HTERT RPE-1 (cell line): Measurements from ENCODE around the gene FANCI.

Experiments
- in situ Hi-C: fragments of 300-500 bp; cut with MboI; formaldehyde crosslinking; loops from 4 replicates; pipeline ENCODE4 v1.14.3; 2020; ENCODE audit warnings: low sequenced_read_pairs

Gene FANCI

DNA sequence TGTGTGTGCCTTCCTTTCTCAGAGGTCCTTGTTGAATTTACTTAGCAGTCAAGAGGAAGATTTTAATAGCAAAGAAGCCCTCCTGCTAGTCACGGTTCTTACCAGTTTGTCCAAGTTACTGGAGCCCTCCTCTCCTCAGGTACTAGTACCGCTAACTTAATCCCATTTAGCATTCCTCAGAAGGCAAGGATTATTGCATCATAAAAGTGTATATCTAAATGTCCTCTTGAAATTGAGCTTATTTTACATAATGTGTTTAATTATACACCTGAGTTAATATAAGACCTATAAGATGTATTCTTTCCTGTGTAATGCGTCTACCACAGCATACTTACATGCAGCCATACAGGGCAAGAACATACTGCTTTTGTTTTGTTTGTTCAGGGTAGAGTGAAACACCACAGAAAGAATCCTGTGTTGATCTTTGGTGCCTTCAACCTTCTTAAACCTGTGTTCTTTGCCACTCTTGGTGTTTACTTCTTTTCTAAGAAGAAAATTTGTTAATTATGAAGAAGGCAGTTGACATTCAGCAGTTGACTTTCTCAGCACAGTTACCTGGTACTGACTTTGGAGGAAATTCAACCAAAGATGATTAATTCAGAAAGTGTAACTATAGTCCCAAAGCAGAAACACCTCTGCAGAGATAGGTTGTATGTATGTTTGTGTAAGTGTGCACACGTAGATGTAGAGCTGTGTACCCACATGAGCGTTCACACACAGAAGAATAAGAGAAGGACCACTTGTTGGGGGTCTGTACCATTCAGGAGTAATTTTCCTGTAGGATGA is 57.7 kb downstream of the FANCI start:
- in situ Hi-C loops = no loop called here

DNA sequence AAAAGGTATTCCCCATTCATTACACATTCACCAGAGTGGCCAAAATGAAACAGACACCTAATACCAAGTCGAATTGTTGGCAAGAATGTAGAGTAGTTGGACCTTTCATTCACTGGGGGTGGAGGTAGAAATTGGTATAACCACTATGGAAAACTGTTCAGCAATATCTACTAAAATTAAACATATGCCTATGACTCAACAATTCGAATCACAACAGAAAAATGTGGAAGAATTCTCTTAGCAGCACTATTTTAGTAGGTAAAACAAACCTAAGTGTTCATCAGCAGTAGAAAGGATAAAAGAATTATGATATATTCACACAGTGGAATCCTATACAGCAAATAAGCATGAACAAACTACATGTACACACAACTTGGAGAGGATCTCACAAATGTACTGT is 60.2 kb downstream of the FANCI start:
- in situ Hi-C loops = no loop called here

DNA sequence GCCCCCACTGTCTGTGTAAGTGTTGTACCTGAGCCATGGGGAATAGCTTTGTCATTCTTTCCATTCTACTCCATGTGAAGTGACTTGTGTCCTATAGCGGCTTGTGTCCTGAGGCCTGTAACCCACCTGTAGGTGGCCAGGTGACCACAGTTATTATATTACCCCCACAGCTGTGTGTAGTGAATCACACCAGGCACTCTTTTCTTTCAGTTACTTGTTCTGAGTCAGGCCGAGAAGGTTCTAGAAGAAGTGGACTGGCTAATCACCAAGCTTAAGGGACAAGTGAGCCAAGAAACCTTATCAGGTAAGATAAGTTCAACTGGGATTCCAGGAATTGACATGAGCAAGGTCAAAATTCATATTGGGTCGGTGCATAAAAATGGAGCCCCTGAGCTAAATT is 61.6 kb downstream of the FANCI start:
- in situ Hi-C loops = no loop called here

DNA sequence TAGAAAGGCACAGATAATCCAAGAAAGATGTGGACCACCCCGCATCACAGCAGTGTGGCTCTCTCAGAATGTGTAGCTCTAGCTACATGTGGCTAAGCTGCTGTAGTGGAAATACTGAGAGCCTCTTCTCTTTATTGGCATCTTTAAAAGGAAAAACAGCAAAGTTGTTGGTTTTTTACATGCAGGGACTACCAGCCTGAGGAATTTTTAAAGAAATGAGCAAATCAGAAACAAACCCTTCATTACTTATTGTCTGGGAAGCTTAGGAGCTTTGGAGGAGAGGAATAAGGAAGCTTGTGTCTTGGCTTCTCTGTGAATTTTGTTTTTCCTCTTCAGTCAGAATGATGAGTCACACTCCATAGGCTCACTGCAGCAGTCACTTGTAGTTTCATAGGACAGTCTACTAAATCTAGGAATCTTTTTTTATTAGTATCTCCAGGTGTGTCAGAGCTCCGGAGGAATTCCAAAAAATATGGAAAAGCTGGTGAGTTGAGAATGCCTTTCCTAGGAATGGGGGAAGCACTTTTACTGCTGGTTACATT is 63.3 kb downstream of the FANCI start:
- in situ Hi-C loops = no loop called here

DNA sequence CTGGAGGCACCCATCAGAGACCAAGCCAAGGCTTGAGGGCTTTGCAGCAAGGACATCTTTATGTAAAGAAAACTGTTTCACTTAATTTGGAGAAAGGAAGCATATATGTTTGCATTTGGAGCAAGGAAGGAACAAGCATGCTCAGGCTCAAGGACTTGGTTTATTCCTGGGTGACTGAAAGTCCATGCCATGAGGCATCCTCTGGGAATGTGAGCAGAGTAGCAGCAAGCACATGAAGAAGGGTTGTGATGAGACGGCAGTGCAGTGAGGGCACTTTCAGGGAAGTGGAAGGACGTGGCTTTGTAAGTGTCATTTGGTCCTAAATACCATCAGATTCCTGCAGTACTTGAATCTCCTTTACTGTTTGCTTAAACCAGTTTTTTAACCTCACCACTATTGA is 64.0 kb downstream of the FANCI start:
- in situ Hi-C loops = no loop called here

DNA sequence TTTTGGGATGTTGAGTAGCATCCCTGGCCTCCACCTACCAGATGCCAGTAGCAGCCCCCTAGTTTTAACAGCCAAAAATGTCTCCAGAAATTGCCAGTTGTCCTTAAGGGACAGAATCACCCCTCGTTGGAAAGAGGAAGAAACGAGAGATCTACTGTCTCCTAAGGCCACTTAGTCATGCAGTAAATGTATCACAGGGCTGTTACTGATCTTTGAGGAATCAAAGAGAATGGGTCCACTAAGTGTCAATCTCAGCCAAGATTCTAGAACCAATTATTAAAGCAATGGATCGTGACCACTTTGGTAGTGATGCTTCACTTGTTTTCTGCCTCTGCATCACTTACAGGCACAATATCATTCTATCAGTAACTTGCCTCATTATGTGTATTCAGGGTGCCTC is 64.5 kb downstream of the FANCI start:
- in situ Hi-C loops = no loop called here

DNA sequence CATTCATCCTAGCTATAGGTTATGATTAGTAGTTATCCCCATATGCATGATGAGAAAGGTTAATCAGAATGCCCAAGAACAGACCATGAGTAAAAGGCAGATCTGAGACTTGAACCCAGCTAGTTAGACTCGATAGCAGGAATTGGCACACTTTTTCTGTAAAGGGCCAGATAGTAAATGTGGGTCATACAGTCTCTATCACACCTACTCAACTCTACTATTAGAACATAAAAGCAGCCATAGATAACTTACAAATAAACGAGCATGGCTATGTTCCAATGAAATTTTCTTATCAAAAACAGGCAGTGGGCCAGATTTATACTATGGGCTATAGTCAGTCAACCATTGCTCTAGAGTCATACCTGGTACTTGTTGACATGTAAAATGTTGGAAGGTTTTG is 66.2 kb downstream of the FANCI start:
- in situ Hi-C loops = no loop called here

DNA sequence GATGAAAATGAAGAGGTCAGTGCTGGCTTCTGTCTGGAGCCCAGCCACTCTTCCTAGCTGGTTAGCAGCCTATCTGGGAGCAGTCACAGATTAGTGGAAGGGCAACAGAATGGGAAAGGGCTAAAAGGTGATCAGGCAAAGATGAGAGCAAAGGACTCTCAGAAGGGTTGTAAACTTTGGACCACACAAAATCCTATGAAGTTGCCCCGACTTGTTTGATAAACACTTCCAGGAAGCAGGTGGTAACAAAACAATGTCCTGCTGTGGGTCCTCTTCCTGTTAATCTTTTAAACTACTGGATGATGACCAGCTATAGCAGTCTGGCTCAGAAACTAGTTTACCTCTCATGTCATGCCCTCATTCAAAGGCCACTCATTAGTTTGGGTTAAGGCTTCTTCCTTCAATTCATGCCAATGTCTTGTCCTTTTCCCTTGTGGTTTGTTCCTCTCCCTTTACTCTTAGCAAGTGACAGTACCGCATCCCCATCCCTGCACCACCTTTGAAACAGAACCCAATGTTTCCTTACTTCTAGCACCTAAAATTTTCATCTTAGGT is 71.7 kb downstream of the FANCI start:
- in situ Hi-C loops = no loop called here

DNA sequence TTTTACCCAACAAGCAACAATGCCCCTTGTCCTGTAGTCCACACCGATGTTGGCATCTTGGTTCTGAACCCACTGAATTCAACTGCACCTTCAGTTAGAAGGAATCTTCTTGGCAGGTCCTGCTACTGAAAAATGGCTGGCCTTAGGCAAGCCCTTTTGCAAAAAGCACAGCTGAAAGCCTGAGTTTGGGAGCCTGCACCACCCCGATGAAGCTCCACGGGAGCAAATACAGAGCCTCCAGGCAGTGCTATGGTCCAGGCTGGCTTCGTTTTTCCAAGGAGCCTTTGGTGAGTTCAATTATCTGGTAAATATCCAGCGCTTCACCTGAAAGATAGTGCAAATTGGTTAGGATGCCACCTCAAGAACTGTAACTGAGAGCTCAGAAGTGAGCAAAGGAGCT is 72.7 kb downstream of the FANCI start:
- in situ Hi-C loops = no loop called here

DNA sequence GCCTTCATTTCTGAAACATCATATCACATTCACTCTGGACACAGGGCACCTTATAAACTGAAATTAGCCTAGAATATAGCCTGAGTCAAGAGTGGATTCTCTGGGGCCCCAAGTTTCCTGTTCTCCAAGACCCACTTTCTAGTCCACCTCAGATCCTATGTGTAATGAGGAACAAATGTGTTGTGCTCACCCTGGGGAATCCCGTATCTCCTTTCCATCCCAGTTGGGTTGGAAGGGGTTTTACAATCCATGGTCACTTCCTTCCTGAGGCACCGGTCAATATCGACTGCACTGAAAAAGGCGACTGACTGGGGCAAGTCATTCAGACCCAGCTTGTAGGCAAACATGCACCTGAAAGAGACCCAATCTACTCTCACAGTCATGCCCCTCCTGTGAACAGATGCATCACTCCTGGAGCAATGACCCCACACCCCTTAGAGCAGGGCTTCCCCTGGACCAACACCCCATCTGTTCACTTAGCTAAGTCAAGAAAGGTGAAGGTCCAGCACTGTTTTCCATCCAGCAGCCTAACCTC is 73.5 kb downstream of the FANCI start:
- in situ Hi-C loops = no loop called here

DNA sequence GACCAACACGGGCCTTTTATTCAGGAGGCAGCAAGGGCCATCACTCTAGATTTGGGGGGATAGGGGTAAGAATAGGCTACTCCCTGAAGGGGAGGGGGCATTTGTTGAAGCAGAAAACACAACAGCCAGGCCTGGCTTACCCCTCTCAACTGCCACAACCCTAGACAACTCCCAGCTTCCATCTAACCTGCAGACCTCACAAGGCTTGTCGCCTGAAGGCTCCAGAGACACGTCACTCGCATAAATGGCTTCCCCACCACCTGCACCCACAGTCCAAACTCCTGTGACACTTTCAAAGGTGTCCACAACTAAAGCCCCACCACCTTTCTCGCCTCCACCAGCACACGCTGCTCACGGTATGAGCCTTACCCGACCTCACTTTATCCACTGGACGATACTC is 75.9 kb downstream of the FANCI start:
- in situ Hi-C loops = no loop called here

DNA sequence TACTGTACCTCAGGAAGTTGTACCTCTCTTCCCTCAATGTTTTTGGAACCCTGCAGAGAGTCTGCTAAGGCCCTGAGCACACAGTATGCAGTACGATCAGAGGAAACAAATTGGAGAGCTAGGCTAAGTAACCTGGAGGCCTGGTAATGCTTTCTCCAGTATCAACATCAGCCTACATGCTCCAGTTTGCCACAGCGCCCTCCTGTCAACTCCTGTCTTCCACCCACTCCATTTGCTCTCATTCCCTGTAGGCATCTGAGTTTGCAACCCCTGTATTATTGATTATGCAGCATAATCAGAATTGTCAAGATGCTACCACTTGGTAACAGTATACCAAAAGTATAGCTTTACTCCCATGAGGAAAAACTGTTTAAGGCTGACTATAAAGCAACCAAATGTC is 76.4 kb downstream of the FANCI start:
- in situ Hi-C loops = no loop called here

DNA sequence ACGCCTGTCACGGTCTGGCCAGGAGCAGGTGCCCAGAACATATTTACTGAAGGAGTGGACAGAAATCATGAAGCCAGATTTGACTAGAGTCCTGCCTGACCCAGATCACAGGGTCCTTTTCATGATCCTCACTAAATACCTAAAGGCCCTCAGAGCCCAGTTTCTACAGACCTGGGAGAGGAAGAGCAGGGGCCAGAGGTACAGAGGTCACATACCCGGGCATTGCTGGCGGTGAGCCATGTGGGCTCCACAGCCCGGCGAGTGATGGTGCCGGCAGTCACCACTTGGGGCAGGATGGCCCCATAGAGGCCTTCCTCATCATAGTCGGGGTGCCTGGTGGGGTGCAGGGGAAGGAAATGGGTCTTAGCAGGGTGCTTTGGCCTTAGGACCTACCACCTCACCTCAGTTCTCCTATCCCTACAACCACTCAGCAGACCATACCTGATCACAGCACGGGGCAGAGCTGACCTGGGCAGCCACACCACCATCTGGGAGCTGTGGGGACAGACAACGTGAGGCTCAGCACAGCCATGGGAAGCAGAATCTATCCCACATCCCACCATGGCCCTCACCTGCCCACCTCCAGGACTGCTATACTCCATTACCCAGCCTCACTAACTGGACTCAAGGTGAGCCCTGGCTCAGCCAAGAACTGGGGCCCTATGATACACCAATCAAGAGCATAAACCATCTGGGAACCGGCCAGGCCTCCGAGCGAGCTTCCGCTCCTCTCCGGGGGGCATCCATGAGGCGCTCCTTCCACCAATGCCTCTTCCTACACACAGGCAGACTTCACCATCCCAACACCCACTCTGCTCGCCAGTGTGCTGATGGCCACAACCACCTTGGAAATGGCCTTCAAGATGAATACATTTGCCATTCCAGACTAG is 78.0 kb downstream of the FANCI start:
- in situ Hi-C loops = no loop called here

DNA sequence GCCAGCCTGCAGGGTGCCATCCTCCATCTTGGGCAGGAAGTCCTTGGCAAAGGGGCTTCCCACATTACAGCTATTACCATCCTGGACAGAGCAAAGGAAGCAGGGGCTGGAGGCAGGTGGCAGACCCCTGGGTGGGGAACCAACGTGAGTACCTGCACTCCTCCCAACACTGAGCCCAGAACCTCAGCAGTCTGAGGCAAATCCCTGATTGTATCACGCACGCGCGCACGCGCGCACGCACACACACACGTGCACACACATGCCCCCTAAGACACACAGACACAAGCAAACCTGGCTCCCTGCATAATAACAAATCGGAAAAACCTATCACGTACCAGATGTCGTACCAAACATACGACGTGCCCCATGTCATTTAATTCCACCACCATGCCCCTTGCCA is 79.0 kb downstream of the FANCI start:
- in situ Hi-C loops = no loop called here

DNA sequence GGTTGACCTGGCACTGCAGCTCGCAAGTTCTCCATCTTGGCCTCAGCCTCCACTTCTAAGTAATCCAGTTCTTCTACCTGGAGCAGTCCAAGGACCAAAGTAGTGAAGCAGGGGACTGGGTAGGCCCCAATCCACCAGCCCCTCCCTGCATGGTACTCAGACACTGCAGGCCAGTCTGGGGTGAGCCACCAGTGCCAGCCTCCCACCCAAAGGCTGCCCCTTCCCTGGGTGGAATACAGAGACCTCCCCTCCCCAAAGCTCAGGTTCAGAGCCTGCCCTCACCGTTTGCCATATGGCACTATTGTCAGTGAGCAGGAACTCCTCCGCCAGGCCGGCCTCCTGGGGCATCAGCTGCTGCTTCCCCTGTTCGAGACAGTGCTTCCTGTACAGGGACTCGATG is 80.0 kb downstream of the FANCI start:
- in situ Hi-C loops = no loop called here

DNA sequence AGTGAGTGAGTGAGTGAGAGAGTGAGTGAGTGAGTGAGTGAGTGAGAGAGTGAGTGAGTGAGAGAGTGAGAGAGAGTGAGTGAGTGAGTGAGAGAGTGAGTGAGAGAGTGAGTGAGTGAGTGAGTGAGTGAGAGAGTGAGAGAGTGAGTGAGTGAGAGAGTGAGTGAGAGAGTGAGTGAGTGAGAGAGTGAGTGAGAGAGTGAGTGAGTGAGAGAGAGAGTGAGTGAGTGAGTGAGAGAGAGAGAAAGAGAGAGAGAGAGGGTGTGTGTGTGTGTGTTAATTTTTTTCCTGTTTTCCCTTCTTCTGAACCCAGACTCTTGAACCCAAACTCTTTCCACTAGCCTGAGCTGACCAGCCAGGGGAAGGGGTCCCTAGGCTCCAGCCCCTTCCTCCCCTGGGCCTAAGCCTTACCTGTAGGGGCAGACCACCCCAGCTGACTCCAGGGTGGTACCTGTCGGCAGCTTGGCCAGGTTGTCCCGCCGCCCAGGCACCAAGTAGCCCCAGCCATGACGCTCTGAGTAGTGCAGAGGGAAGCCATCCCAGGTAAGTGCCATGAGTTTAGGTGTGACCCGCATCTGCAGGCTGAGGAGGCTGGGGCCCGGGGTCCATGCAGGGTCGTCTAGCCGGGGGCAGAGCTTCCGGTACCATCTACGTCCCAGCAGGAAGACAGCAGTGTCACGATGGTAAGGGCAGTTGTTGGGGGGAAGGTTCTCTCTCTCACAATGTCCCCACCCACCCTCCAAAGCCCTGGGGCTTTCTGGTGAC is 81.4 kb downstream of the FANCI start:
- in situ Hi-C loops = no loop called here

DNA sequence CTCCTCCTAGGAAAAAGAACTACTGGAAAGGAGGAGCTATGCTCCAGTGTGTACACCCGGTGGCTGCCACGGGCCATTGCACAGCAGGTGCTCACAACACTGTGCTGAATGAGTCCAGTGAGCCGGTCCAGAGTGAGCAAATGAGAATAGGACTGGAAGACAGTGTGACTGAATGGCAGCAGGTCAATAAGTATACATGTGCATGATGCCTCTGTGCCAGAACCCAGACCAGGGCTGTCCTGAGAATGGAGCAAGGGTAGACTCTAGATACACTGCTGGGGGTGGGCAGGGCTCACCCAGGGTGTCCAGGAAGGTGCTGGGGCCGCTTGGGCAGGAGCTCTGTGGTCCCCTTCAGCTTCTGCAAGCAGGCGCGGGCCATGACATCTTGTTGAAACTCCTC is 82.5 kb downstream of the FANCI start:
- in situ Hi-C loops = no loop called here

DNA sequence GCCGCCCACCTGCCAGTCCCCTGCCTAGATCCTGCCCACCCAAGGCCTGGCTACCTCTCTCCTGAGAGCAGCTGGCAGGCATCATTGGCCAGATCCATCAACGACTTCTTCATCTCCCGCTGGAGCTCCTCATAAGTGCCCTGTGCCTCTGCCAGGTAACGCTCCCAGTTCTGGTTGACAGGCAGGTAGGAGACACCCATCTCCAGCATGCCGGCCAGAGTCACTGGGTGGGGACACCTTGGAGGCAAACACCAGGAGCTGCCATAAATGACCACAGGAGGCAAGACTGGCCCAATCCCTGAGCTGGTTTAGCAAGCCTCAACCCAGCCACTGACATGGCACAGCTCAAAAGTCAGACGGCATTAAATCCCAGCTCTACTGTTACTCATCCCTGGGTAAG is 83.3 kb downstream of the FANCI start:
- in situ Hi-C loops = no loop called here

DNA sequence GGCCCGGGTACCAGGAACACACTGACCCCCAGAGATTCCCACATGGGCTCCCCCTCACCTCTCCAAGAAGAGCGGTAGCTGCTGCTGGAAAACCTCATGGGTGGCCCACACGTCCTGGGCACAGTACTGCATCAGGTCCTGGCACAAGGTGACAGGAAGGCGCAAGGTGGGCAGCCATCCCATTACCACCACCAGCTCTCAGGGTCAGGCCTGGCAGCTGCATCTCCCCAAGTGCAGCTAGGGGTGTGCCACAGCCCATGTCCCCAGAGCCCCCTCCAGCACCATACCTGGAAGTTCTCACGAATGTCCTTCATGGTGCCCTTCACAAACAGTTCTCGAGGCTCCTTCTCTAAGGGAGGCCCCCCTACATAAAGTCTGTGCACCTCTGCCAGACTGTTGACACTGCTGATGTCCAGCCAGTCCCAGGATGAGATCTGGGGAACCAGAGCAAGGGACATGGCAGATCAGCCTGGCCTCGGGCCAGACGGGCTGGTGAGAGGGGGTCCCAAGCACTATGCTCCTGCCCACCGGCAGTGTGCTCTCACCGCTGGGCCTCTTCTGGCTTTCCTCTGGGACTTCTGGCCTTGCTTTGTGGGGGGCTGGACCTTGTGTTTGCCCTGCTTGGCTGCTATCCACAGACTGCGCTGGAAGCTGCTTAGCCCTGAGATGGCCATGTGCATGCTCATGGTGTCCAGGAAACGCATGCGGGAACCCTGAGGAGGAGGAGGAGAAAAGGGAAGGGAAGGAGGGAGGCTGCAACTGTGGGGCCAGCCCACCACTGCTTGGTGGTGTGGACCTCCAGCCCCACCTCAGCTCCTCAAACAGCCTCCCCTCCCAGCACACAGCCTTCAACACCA is 84.8 kb downstream of the FANCI start:
- in situ Hi-C loops = no loop called here
